Ovary (tissue), 9 donors: Measurements from ENCODE around the gene ROR2. TPM values are rescaled to one million over a fixed set of nuclear protein-coding genes. Genes with fewer than 3 reads are reported as not detected.

ENCODE experiments used
- DNase-seq, 5 donors: peaks; one replicate each; pipeline ENCODE4 v3.0.0-alpha.2; 2019 to 2020
- H3K27ac ChIP-seq, 2 donors: fragments of 200-600 bp; one replicate each; pipeline versions ENCODE4 v1.5.1 to v1.8.0; 2019 to 2022
- H3K27me3 ChIP-seq: fragments of 200-600 bp; one replicate; pipeline ENCODE4 v1.8.0; 2022
- H3K36me3 ChIP-seq: fragments of 200-600 bp; sonication (generic); one replicate; pipeline ENCODE4 v1.5.1; 2019
- H3K4me1 ChIP-seq: one replicate; pipeline ENCODE4 v1.8.1; 2013; ENCODE audit warnings: mild to moderate bottlenecking, moderate library complexity; ENCODE audit not compliant: insufficient read depth
- H3K4me3 ChIP-seq: fragments of 200-600 bp; sonication (generic); one replicate; pipeline ENCODE4 v1.5.1; 2017
- H3K9me3 ChIP-seq, 2 donors: fragments of 200-600 bp in 1 of 2; sonication (generic) in 1 of 2; one replicate each; pipeline versions ENCODE4 v1.5.1 to v1.8.1; 2013 to 2019; ENCODE audit warnings: mild to moderate bottlenecking in 1 of 2, moderate library complexity in 1 of 2
- CTCF ChIP-seq, 3 donors: fragments of 450-650 bp in 2 of 3; fragments of 200-600 bp in 1 of 3; IDR thresholded peaks; one replicate each; pipeline versions ENCODE4 v1.5.1 to v1.8.0; 2016 to 2022; ENCODE audit warnings: antibody characterized with exemption in 3 of 3, mild to moderate bottlenecking in 1 of 3
- EP300 ChIP-seq: sonication (generic); formaldehyde crosslinking; IDR thresholded peaks from one replicate; pipeline ENCODE4 v1.6.1; 2017; ENCODE audit warnings: antibody characterized with exemption
- POLR2A ChIP-seq: fragments of 450-650 bp; IDR thresholded peaks from one replicate; pipeline ENCODE4 v1.6.1; 2017; ENCODE audit warnings: antibody characterized with exemption, mild to moderate bottlenecking, moderate library complexity
- WGBS, 3 donors: extraction: QIAGEN DNeasy Blood & Tissue Kit in 1 of 3; methylation state at CpG; one replicate each; pipeline versions ENCODE4 v1.1.5 to v1.1.7; 2013 to 2017; 5-methylcytosine and 5-hydroxymethylcytosine counted together
- intact Hi-C, 4 donors: fragments of 100-400 bp; cut with DNase I; formaldehyde crosslinking; loops; one replicate each; pipeline versions ENCODE4 v1.11.0 to v1.15.1; 2022 to 2023
- polyA plus RNA-seq, 2 donors: library from polyadenylated mRNA; stranded (reverse); fragments of 200-250 nt in 1 of 2; fragments of 350-450 nt in 1 of 2; fragmentation: Illumina TruSeq in 1 of 2; extraction: RNeasy Lipid Tissue Mini Kit (QIAGEN cat#74804) in 1 of 2; gene quantifications; one replicate each; pipeline ENCODE4 v1.2.3, GENCODE V29; 2013 to 2014
- total RNA-seq, 7 donors: library from RNA; depleted of rRNA in 2 of 7; stranded (reverse); fragments of >200 nt in 2 of 7; fragmentation: NEBNext Ultra II Directional in 3 of 7; extraction: Animal tissue kit (Norgen Biotek cat#: 25700) in 3 of 7; gene quantifications; one replicate each; pipeline versions ENCODE4 v1.1.0 to v1.2.4, GENCODE V29; 2016 to 2023
- donor health status: DM: no; HTN: no; CAD: no; lungs with moderate emphysema.
- donor health status: DM: no; HTN: no; CAD: no.
- donor health status: Bipolar disorder and iron deficiency.
- donor health status: DM: yes; HTN: yes; CAD: no.
- donor health status: DM: no; HTN: no; CAD: no.
- donor health status: DM: yes; HTN: yes; CAD: no.

The ROR2 gene
- total and polyA plus RNA-seq, 9 donors = 11.4 to 35.5 (median 27.7) TPM

- Histone ChIP-seq H3K36me3 (no peaks in the 10 kb centered on the region), H3K4me3 (peak overlapping the region; percentile 41), H3K27me3 (no peaks in the 10 kb centered on the region), H3K4me1 (peaks cover 2% of the 10 kb centered on the region), H3K9me3 (no peaks in the 10 kb centered on the region), H3K27ac (peak overlapping the region in 1 of 2 donors; percentile 59)
- peak; percentile 84 to 94 (median 86) for DNase-seq
- whole genome bisulfite sequencing, 3 donors = 4 to 7% (median 6%) methylated on average over 34 to 39 of the region's 39 CpGs
- intact Hi-C loops = no loop called here
- no peak for TF ChIP-seq POLR2A
- no peak for TF ChIP-seq EP300
- TF ChIP-seq CTCF (IDR thresholded peaks at IDR 0.05) = no peak
Measured at GRCh38 chr9:91714020-91714806, 235.8 kb downstream of the ROR2 start.

- no peaks in the 10 kb centered on the region for H3K36me3 ChIP-seq
- H3K4me1 ChIP-seq = peaks cover 2% of the 10 kb centered on the region
- no peaks in the 10 kb centered on the region for H3K9me3 ChIP-seq
- intact Hi-C loops = no loop called here
- no peak overlapping the region for H3K27ac ChIP-seq
- no peaks in the 10 kb centered on the region for H3K27me3 ChIP-seq
- 88 to 90% (median 88%) methylated on average over 7 of the region's 7 CpGs for WGBS, 3 donors
- TF ChIP-seq EP300 (no peak), CTCF (IDR thresholded peaks at IDR 0.05) (no peak), POLR2A (no peak)
- no peak for DNase-seq
- no peak overlapping the region for H3K4me3 ChIP-seq
Measured at GRCh38 chr9:91712811-91713210, 237.2 kb downstream of the ROR2 start.

- intact Hi-C loops = no loop called here
- no peak overlapping the region for H3K4me3 ChIP-seq
- WGBS, 3 donors = 82 to 85% (median 83%) methylated on average over 8 of the region's 8 CpGs
- no peak for TF ChIP-seq EP300
- no peak for TF ChIP-seq POLR2A
- no peak for TF ChIP-seq CTCF (IDR thresholded peaks at IDR 0.05)
- no peak overlapping the region for H3K27ac ChIP-seq
- H3K9me3 ChIP-seq = no peaks in the 10 kb centered on the region
- no peaks in the 10 kb centered on the region for H3K27me3 ChIP-seq
- DNase-seq = no peak
- peaks cover 2% of the 10 kb centered on the region for H3K4me1 ChIP-seq
- H3K36me3 ChIP-seq = no peaks in the 10 kb centered on the region
Measured at GRCh38 chr9:91711755-91712601, 238.1 kb downstream of the ROR2 start.

GRCh38 chr9:91710158-91710557 is 239.9 kb downstream of the ROR2 start:
- intact Hi-C loops = no loop called here
- DNase-seq = no peak
- Histone ChIP-seq H3K9me3 (no peaks in the 10 kb centered on the region), H3K36me3 (no peaks in the 10 kb centered on the region), H3K27ac (no peak overlapping the region), H3K4me3 (no peak overlapping the region), H3K27me3 (no peaks in the 10 kb centered on the region), H3K4me1 (peaks cover 2% of the 10 kb centered on the region)
- 67 to 76% (median 75%) methylated on average over 8 of the region's 8 CpGs for WGBS, 3 donors
- TF ChIP-seq POLR2A (no peak), CTCF (IDR thresholded peaks at IDR 0.05) (no peak), EP300 (no peak)
